Neutrophil (primary cell): ENCODE results near the gene PNKP.

Experiments used
- H3K27ac ChIP-seq: fragments of 200-600 bp; sonication (generic); 2 replicates; pipeline ENCODE4 v1.5.1; 2016; ENCODE audit warnings: mild to moderate bottlenecking, moderate library complexity
- H3K27me3 ChIP-seq: fragments of 200-600 bp; sonication (generic); 2 replicates; pipeline ENCODE4 v1.6.0; 2016; ENCODE audit warnings: mild to moderate bottlenecking
- H3K36me3 ChIP-seq: fragments of 200-600 bp; sonication (generic); 2 replicates; pipeline ENCODE4 v1.5.1; 2017
- H3K4me1 ChIP-seq, 2 experiments: fragments of 200-600 bp in 1 of 2; sonication (generic) in 1 of 2; 1 replicate in 1 of 2; 2 replicates in 1 of 2; pipeline versions ENCODE4 v1.5.1 to v1.6.1; 2013 to 2016; ENCODE audit warnings: low read depth in 1 of 2, low read length in 1 of 2, mild to moderate bottlenecking in 1 of 2, moderate library complexity in 1 of 2; ENCODE audit not compliant: control insufficient read depth in 1 of 2, insufficient read depth in 1 of 2
- H3K4me3 ChIP-seq, 2 experiments: fragments of 200-600 bp in 1 of 2; sonication (generic) in 1 of 2; 1 replicate in 1 of 2; 2 replicates in 1 of 2; pipeline ENCODE4 v1.5.1; 2013 to 2016; ENCODE audit warnings: low read depth in 1 of 2, low read length in 1 of 2, mild to moderate bottlenecking in 1 of 2, moderate library complexity in 1 of 2
- H3K9me3 ChIP-seq: fragments of 200-600 bp; sonication (generic); 2 replicates; pipeline ENCODE4 v1.5.1; 2016
- CTCF ChIP-seq: fragments of 200-600 bp; sonication (generic); IDR thresholded peaks from 2 replicates; pipeline ENCODE4 v1.5.1; 2016; ENCODE audit warnings: antibody characterized with exemption

Gene PNKP

GRCh38 chr19:49866933-49867782 lies at the start of gene PNKP:
Gene PNKP, minus strand, starts transcription at chr19:49867576. Its CDS starts 372 bp downstream, at chr19:49867204.
- peak within 1 kb of the TSS; percentile 91 for H3K27ac ChIP-seq
- H3K36me3 ChIP-seq = peaks cover 26% of the 10 kb centered on the region
- TF ChIP-seq CTCF = peak; percentile 17
- H3K27me3 ChIP-seq = no peaks in the 10 kb centered on the region
- peaks cover 50 to 53% of the 10 kb centered on the region in 2 experiments for H3K4me1 ChIP-seq
- peak within 1 kb of the TSS; percentile 87 to 93 for H3K4me3 ChIP-seq
- no peaks in the 10 kb centered on the region for H3K9me3 ChIP-seq

GRCh38 chr19:49915271-49915670 lies 47.9 kb upstream of the PNKP start:
- Histone ChIP-seq H3K4me1 (peaks cover 27 to 29% of the 10 kb centered on the region in 2 experiments), H3K9me3 (no peaks in the 10 kb centered on the region), H3K27ac (no peak overlapping the region), H3K27me3 (no peaks in the 10 kb centered on the region), H3K4me3 (no peak overlapping the region), H3K36me3 (peaks cover 20% of the 10 kb centered on the region)
- TF ChIP-seq CTCF = no peak

GRCh38 chr19:49913720-49914119 lies 46.3 kb upstream of the PNKP start:
- Histone ChIP-seq H3K27me3 (no peaks in the 10 kb centered on the region), H3K4me1 (peaks cover 27 to 29% of the 10 kb centered on the region in 2 experiments), H3K9me3 (no peaks in the 10 kb centered on the region), H3K4me3 (no peak overlapping the region), H3K27ac (no peak overlapping the region), H3K36me3 (peaks cover 31% of the 10 kb centered on the region)
- TF ChIP-seq CTCF = no peak

GRCh38 chr19:49912965-49913685 lies 45.7 kb upstream of the PNKP start:
- H3K9me3 ChIP-seq = no peaks in the 10 kb centered on the region
- H3K4me1 ChIP-seq = peaks cover 24 to 26% of the 10 kb centered on the region in 2 experiments
- peaks cover 37% of the 10 kb centered on the region for H3K36me3 ChIP-seq
- no peak for TF ChIP-seq CTCF
- H3K4me3 ChIP-seq = no peak overlapping the region
- H3K27me3 ChIP-seq = no peaks in the 10 kb centered on the region
- H3K27ac ChIP-seq = no peak overlapping the region

- H3K27me3 ChIP-seq = no peaks in the 10 kb centered on the region
- H3K27ac ChIP-seq = peak overlapping the region; percentile 63
- peaks cover 50% of the 10 kb centered on the region for H3K36me3 ChIP-seq
- no peak overlapping the region for H3K4me3 ChIP-seq
- H3K4me1 ChIP-seq = peaks cover 9 to 13% of the 10 kb centered on the region in 2 experiments
- H3K9me3 ChIP-seq = no peaks in the 10 kb centered on the region
- TF ChIP-seq CTCF = no peak
Measured at GRCh38 chr19:49911381-49912145, 44.2 kb upstream of the PNKP start.
